Activated CD8-positive, alpha-beta memory T cell treated with anti-CD3 and anti-CD28 coated beads, Interleukin-2, amount 10 ng/mL, durations not matched to agents 7 days and 5 days (primary cell): ENCODE data around the gene STUM. TPM values are rescaled to one million over a fixed set of nuclear protein-coding genes. Genes with fewer than 3 reads are reported as not detected.

Experiments
- ATAC-seq: fragments of 150-1000 bp; cut with Tn5 transposase; one replicate; pipeline ENCODE4 v1.10.0; 2021; ENCODE audit warnings: moderate library complexity
- CTCF ChIA-PET: fragments of 350-600 bp; sonication (Branson Sonifier 250); formaldehyde crosslinking; loops from one replicate; lab custom pipeline; 2021; ENCODE audit warnings: antibody characterized with exemption; lab: Charles Lee
- DNase-seq: peaks from one replicate; pipeline ENCODE4 v3.0.0-alpha.2; 2020
- H3K27ac Mint-ChIP-seq: one replicate; pipeline ENCODE4 v1.8.0; 2021; ENCODE audit warnings: mild to moderate bottlenecking, mixed read lengths
- H3K27me3 Mint-ChIP-seq: one replicate; pipeline ENCODE4 v1.8.0; 2021; ENCODE audit warnings: mixed read lengths
- H3K36me3 Mint-ChIP-seq: one replicate; pipeline ENCODE4 v1.8.0; 2021; ENCODE audit warnings: mild to moderate bottlenecking, mixed read lengths
- H3K4me1 Mint-ChIP-seq: one replicate; pipeline ENCODE4 v1.8.0; 2021; ENCODE audit warnings: mixed read lengths
- H3K4me3 Mint-ChIP-seq: one replicate; pipeline ENCODE4 v1.8.0; 2021; ENCODE audit warnings: mild to moderate bottlenecking, moderate library complexity, mixed read lengths
- H3K9me3 Mint-ChIP-seq: one replicate; pipeline ENCODE4 v1.8.0; 2022; ENCODE audit warnings: low read depth, mixed read lengths
- total RNA-seq, 2 experiments: library from RNA; stranded (reverse); gene quantifications; one replicate each; pipeline ENCODE4 v1.2.3, GENCODE V29; 2021

The STUM gene
- total RNA-seq, 2 experiments from 2014 or later = not detected

DNA sequence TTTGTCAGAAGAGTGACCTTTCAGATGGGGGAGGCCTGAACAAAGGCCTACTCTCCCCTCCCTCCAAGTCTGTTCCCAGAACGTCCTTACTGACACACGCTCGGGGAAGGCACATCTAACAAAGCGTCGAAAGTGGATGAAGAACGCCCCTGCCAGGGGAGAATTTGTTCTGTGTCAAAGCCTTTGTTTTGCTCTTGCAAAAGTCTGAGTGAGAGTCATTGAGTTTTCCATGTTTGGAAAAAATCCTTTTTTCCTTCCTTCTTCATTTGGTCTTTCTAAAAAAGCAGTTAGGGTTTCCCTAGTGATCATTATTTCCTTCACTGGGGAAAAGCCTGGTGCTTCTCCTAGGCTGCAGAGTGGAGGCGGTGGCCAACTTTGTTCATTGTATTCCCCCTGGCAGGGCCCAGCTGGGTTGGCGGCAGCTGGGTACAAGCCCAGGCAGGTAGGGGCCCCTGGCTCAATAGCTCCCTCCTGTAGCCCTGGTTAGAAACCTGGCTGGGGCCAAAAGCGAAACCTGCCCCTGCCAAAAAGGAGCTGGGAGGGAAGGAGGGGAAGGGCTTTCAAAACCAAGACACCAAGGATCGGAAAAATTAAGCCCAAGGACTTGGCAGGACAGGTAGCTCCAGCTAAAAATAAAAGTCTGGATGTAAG is 109.5 kb downstream of the STUM start:
- H3K4me3 Mint-ChIP-seq = no peak overlapping the region
- peak overlapping the region; percentile 26 for H3K27ac Mint-ChIP-seq
- no peak for DNase-seq
- CTCF ChIA-PET = interaction anchor here (1.0 to 1.3 kb wide), 2 partner anchors 25 kb away, joined by 3 read pairs; no protein-coding TSS in a partner anchor
- no peak for ATAC-seq
- no peaks in the 10 kb centered on the region for H3K27me3 Mint-ChIP-seq
- H3K36me3 Mint-ChIP-seq = no peaks in the 10 kb centered on the region
- H3K9me3 Mint-ChIP-seq = no peaks in the 10 kb centered on the region
- peaks cover 91% of the 10 kb centered on the region for H3K4me1 Mint-ChIP-seq

DNA sequence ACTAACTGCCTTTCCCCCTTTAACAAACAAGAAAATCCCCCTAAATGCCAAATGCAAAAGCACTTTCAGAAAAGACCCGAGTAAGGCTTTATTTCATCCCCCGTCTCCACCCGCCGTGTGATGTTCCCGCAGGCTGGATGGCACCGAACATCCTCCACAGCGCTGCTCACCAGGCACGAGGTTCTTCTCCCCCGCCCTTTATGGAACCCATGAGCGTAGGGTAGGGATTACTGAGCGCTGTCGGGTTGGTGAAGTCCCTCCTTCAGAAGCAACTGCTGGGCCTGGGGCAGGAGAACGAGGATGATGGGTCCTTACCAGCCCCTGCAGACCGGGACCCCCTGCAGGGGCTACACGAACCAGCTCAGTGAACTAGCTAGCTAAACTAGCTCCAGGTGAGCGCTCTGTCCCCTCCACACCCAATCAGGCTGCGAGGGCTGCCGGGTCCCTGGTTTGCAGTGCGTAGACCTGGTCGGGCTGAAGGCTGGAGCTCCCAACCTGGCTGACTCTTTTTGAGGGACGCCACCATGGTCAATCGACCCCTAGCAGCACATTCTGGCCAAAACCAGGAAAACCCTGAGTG is 110.1 kb downstream of the STUM start:
- H3K4me1 Mint-ChIP-seq = peaks cover 91% of the 10 kb centered on the region
- no peak for ATAC-seq
- H3K9me3 Mint-ChIP-seq = no peaks in the 10 kb centered on the region
- H3K27ac Mint-ChIP-seq = no peak overlapping the region
- CTCF ChIA-PET = interaction anchor here (1.0 to 1.3 kb wide), 2 partner anchors 24 to 25 kb away, joined by 3 read pairs; no protein-coding TSS in a partner anchor
- no peaks in the 10 kb centered on the region for H3K36me3 Mint-ChIP-seq
- H3K4me3 Mint-ChIP-seq = no peak overlapping the region
- no peak for DNase-seq
- H3K27me3 Mint-ChIP-seq = no peaks in the 10 kb centered on the region

Other genes with a start within 250 kb of the STUM start
- gene LIN9, start 239.6 kb upstream of the STUM start, total RNA-seq = 10 to 100 TPM; 10.8 to 14.3 TPM
- gene PARP1, start 140.7 kb upstream of the STUM start, total RNA-seq = 100 to 1,000 TPM; 185 to 207 TPM
- gene ITPKB, start 190.5 kb downstream of the STUM start, total RNA-seq = 10 to 100 TPM; 40.9 to 43.4 TPM